Measurements from ENCODE around the gene AP3D1.
"Not testable (repeated sequence)": the region's sequence is repeated elsewhere in the genome, so short reads cannot be mapped to it uniquely, and the experiment has no call there.

Gene AP3D1

GRCh38 chr19:2108251-2109016 is 42.9 kb downstream of the AP3D1 start:
- no peak for DNase-seq

GRCh38 chr19:2103045-2103707 is 48.2 kb downstream of the AP3D1 start:
- DNase-seq = no peak

DNA sequence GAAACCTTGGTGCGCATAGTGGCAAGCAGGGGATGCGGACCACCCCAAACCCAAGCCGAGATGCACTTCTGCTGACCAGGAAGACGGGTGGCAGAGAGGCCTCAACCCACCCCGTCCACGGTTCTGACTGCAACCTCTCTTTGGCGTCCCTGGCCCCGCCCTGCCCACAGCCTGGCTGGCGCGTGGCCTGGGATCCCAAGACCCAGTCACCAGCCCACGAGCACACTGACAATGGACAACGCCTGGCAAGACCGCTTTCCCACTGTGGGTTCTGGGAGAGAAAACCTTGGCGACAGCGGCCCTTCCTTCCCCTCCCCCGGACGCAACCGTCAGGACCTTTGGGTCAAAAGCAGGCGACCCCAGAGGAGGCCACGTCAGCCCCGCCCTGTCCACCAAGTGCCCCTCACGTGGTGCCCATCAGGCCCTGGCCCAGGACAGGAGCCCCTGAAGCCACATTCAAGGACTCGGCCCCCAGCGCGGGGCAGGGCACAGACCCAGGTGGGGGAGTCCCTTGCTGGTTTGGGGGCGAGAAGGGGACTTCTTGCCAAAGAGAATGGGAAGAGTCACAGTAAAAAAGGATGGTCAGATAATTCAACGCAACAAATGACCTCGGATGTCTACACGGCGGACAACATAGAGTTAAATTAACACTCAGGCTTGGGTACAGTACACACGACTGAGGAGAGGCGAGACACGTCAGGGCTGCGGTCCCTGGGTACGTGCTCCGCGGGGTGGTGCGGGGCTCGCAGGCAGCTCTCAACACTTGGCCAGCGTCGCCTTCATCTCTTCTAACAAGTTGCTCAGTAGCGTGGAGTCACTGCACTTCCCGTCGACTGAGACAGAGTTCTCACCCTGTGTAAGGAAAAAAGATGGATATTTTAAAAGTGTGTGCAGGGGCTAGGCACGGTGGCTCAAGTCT is 49.7 kb downstream of the AP3D1 start:
- no peak for DNase-seq

- no peak for DNase-seq
These were observed 50.7 kb downstream of the AP3D1 start for GRCh38 chr19:2100719-2101061.

DNA sequence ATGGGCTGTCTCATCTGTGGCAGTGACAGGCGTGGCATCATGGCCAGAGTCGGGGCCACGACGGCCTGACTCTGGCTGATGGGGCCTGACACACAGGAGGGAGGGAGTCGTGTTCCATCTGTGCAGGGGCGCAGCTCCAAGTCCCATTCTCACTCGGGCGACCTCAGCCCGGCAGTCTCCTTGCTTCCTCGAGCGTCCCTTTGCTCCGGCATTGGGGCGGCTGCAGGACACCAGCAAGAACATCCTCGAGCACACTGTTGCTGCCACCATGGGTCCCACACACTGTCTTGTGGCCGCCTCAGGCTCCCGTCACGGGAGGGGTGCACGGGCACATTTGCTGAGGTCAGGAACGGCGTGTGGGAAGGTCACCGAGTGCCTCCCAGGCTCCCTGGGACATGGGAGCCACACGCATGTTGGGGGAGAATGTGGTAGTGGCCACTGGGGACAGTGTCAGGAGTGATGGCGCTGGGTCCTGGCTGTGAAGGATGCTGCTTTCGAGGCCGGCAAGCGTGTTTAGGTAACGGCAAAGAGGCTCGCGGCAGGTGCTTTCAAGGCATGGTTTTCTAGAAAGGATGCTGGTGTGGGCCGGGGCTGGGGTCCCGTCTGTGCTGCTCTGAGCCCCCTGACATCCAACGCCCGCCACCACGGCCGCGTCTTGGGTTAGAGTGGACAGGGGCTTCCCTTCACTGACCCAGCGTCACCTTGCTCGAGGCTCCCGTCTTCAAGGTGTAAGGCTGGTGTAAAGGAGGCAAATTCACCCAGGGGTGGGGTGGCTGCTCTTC is 51.2 kb downstream of the AP3D1 start:
- no peak for DNase-seq

DNA sequence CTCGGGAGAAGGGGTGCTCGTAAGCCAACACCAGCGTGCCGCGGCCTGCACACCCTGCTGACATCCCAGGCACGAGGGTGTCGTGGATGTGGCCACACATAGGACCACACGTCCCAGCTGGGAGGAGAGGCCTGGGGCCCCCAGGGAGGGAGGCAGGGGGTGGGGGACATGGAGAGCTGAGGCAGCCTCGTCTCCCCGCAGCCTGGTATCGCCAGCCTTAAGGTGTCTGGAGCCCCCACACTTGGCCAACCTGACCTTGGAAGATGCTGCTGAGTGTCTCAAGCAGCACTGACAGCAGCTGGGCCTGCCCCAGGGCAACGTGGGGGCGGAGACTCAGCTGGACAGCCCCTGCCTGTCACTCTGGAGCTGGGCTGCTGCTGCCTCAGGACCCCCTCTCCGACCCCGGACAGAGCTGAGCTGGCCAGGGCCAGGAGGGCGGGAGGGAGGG is 52.3 kb downstream of the AP3D1 start:
- DNase-seq = no peak

DNA sequence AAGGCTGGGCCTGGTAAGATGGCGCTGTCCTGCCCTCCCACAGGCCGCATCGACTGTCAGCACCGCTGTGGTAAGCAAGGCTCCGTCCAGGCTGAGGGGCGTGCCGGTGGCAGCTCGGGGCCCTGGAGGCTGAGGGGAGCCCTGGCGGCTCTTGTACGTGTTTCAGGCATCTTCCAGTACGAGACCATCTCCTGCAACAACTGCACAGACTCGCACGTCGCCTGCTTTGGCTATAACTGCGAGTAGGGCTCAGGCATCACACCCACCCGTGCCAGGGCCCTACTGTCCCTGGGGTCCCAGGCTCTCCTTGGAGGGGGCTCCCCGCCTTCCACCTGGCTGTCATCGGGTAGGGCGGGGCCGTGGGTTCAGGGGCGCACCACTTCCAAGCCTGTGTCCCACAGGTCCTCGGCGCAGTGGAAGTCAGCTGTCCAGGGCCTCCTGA is 53.5 kb downstream of the AP3D1 start:
- no peak for DNase-seq

DNA sequence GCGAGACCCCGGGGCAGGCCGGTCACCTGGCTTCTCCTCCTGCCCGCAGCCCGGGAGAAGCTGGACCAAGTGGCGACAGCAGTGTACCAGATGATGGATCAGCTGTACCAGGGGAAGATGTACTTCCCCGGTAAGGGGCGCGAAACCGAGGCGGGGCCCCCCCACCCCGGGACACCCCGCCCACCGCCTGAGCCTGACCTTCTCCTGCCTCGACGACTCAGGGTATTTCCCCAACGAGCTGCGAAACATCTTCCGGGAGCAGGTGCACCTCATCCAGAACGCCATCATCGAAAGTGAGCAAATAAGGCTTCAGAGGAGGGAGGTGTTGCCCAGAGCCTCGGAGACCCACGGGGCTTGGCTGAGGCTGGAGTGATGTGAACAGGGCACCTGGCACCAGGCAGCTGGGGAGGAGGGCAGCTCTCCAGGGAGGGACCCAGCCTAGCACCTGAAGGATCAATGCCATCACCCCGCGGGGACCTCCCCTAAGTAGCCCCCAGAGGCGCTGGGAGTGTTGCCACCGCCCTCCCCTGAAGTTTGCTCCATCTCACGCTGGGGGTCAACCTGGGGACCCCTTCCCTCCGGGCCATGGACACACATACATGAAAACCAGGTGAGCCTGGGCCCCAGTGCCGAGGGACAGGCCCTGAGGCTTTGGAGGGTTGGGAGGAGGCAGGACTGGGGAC is 54.0 kb downstream of the AP3D1 start:
- peak; percentile 57 for DNase-seq

- peak; percentile 95 for DNase-seq
These were observed 54.7 kb downstream of the AP3D1 start, which contains the start of gene IZUMO4 for GRCh38 chr19:2096480-2097202. Gene IZUMO4, plus strand, starts transcription at chr19:2096915. Its CDS starts 31 bp downstream, at chr19:2096946.

DNA sequence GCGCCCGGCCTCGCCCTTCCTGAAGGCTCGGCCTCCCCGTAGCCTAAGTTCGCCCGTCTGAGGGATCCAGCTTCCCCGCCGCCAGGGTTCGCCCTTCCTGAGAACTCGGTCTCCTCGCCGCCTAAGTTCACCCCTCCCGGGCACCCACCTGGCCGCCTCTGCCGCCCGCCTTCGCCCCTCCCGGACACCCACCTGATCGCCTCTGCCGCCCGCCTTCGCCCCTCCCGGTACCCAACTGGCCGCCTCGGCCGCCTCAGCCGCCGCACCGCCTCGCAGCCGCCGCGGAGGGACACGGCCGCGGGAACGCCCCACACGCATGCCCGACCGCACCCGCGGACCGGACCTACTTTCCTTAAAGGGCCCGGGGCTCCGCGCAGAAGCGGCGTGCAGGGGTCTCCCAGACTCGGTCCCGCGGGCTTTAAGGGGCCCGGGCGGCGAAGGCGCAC is 55.3 kb downstream of the AP3D1 start, which contains the start of gene MOB3A:
TSS of gene MOB3A (minus strand) at position 293 of the 446 bp plus-strand sequence. CDS start 17,766 bp downstream, outside the sequence.
- peak; percentile 87 for DNase-seq

DNA sequence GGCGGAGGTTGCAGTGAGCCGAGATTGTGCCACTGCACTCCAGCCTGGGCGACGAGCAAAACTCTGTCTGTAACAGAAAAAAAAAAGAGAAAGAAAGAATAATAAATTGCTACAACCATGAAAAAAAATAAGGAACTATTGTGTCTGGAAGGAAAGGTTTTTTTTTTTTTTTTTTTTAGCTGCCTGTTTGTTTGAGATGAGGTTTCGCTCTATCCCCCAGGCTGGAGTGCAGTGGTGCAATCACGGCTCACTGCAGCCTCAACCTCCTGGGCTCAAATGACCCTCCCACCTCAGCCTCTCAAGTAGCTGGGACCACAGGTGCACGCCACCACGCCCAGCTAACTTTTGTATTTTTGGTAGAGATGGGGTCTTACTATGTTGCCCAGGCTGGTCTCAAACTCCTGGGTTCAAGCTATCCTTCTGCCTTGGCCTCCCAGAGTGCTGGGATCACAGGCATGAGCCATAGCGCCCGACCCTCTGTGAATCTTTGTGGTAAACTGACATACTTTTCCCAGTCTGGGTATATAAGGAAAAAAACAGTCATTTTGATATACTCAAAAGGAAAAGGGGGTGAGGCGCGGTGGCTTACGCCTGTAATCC is 59.3 kb downstream of the AP3D1 start:
- DNase-seq = not testable (repeated sequence)

DNA sequence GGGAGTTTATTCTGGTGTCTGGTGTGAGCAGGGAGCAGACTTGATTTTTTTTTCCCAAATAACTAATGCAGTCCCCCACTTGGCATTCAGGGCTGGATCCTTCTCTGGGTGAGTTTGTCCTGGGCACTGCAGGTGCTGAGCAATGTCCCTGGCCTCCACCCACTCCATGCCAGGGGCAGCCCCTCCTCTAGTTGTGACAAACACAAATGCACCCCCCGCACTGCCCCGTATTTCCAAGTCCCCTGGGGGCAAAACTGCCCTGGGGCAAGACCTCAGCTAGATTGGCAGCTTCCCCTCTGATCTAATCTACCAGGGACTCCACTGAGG is 61.7 kb downstream of the AP3D1 start:
- no peak for DNase-seq

DNA sequence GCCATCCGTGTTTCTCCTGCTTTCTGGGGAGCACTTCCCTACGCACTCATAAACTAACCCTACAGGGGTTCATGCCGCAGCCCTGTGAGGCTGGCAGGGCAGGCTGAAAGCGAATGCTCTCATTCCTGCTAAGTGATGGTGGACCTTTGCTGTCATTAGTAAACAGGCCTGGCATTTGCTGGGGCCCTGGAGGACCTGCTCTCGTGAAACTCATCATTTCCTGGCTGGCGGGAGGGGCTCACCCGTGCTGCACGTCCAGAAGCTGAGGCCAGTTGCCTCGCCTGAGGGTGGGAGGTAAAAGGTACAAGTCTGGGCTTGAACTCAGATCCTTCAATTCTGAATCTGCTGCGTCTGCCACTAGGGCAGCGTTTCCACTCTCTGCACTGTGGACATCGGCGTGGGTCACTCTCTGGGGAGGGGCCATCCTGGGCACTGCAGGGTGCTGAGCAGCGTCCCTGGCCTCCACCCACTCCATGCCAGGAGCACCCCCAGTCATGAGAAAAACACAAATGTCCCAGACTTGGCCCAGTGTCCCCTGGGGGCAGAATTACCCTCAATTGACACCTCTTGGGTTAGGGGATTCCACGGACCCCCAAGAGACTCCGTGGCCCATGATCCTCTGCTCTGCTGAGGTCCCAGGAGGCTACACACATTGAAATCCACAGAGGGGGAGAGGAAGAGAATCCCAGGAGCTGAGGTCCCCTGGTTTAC is 62.2 kb downstream of the AP3D1 start:
- no peak for DNase-seq

GRCh38 chr19:2087621-2088100 is 63.7 kb downstream of the AP3D1 start:
- peak; percentile 40 for DNase-seq

DNA sequence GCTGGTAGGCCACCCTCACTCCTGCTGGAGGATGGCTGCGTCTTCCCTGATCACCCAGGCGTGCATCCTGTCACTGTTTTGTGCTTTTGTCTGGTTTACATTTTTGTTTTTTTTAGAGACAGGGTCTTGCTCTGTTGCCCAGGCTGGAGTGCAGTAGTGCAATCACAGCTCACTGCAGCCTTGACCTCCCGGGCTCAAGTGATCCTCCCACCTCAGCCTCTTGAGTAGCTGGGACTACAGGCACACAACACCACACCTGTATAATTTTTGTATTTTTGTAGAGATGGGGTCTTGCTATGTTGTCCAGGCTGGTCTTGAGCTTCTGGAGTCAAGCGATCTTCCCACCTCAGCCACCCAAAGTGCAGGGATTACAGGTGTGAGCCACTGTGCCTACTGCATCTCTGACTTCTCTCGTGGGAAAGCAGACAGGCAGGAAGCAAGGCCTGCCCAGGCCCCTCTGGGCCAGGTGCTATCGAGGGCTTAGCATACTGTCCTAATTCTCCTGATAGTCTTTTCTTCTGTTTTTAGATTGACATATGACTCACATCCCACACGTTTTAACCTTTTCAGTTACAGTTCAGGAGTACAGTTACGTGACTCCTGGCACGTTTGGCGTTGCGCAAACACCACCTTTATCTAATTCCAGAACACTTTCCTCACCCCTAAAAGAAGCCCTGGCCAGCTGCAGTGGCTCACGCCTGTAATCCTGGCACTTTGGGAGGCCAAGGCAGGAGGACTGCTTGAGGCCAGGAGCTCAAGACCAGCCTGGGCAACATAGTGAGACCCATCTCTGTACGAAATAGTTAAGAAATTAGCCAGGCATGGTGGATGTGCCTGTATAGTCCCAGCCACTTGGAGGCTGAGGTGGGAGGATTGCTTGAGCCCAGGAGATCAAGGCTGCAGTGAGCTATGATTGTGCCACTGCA is 64.4 kb downstream of the AP3D1 start:
- peak; percentile 22 for DNase-seq

GRCh38 chr19:2084993-2085720 is 66.2 kb downstream of the AP3D1 start:
- peak; percentile 97 for DNase-seq

DNA sequence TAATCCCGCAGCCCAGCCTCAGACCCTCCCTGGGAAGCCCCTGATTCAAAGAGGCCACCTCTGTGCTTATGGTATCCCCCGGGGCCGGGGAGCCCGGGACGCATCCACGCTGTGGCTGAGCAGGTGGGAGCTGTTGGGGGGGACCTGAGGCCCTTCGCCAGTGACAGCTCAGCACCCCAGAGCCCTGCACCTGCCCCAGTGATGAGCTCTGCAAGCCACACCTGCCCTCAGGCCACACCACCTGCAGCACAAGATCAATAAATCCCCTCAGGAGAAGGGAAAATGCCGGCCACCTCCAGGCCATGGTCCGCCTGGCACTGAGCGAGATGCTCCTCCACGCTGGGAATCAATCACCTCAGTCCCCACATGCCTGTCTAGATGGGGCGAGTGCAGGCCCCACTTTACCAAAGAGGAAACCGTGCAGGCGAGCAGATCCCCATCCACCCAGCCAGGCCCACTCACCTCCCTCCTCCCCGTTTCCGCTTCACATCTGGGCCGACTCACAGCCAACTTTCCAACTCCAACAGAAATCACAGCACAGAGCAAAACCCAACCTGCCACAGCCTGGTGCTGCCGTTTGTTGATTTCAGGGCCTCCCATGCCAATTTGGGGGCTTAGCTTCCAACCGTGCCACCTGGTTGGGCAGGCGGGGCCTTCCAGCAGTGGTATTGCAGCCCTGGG is 68.1 kb downstream of the AP3D1 start:
- peak; percentile 77 for DNase-seq

Data from CD4-positive, alpha-beta T cell treated with Interleukin-4 for 4 hours (primary cell).